TTC549 (cell line): Measurements from ENCODE around the gene TXLNB.
"Not testable (repeated sequence)": the region's sequence is repeated elsewhere in the genome, so short reads cannot be mapped to it uniquely, and the experiment has no call there.

Experiments used
- FAIRE-seq: peaks from 2 replicates; lab custom pipeline; 2012; peaks lifted over from hg19 to GRCh38; lab: Jason Lieb, UNC

Gene TXLNB

GRCh38 chr6:139308936-139309603 lies 17.3 kb upstream of the TXLNB start:
- no peak for FAIRE-seq

GRCh38 chr6:139308286-139308916 lies 16.6 kb upstream of the TXLNB start:
- FAIRE-seq, result no peak

- FAIRE-seq, result no peak
These were observed 14.6 kb upstream of the TXLNB start for GRCh38 chr6:139306291-139306981.

GRCh38 chr6:139303185-139303584 lies 11.4 kb upstream of the TXLNB start:
- no peak for FAIRE-seq

GRCh38 chr6:139297921-139298320 lies 6.1 kb upstream of the TXLNB start:
- FAIRE-seq, result no peak

GRCh38 chr6:139296927-139297326 lies 5.1 kb upstream of the TXLNB start:
- FAIRE-seq, result no peak

- FAIRE-seq, result no peak
These were observed 4.1 kb upstream of the TXLNB start for GRCh38 chr6:139295901-139296300.

GRCh38 chr6:139294090-139294489 lies 2.3 kb upstream of the TXLNB start:
- no peak for FAIRE-seq

- not testable (repeated sequence) for FAIRE-seq
These were observed 1.4 kb upstream of the TXLNB start for GRCh38 chr6:139293230-139293629.

- no peak for FAIRE-seq
These were observed 949 bp downstream of the TXLNB start for GRCh38 chr6:139290787-139291311.

GRCh38 chr6:139289233-139289632 lies 2.6 kb downstream of the TXLNB start:
- FAIRE-seq, result no peak

- FAIRE-seq, result no peak
These were observed 3.2 kb downstream of the TXLNB start for GRCh38 chr6:139288496-139289040.

- no peak for FAIRE-seq
These were observed 3.9 kb downstream of the TXLNB start for GRCh38 chr6:139287868-139288267.

- not testable (repeated sequence) for FAIRE-seq
These were observed 5.4 kb downstream of the TXLNB start for GRCh38 chr6:139286438-139286837.

- FAIRE-seq, result no peak
These were observed 6.2 kb downstream of the TXLNB start for GRCh38 chr6:139285590-139285989.

GRCh38 chr6:139284789-139285188 lies 7.0 kb downstream of the TXLNB start:
- FAIRE-seq, result no peak

- FAIRE-seq, result no peak
These were observed 9.1 kb downstream of the TXLNB start for GRCh38 chr6:139282684-139283083.

- FAIRE-seq, result no peak
These were observed 13.6 kb downstream of the TXLNB start for GRCh38 chr6:139278190-139278589.

GRCh38 chr6:139277587-139277986 lies 14.2 kb downstream of the TXLNB start:
- no peak for FAIRE-seq

- no peak for FAIRE-seq
These were observed 14.6 kb downstream of the TXLNB start for GRCh38 chr6:139277161-139277560.

GRCh38 chr6:139275279-139276055 lies 16.3 kb downstream of the TXLNB start:
- FAIRE-seq, result no peak

- no peak for FAIRE-seq
These were observed 20.7 kb downstream of the TXLNB start for GRCh38 chr6:139271056-139271455.
